ENCODE measurements around the gene PLXNA4. TPM values are rescaled to one million over a fixed set of nuclear protein-coding genes. Genes with fewer than 3 reads are reported as not detected.

PLXNA4 gene
- total RNA-seq, 2 donors from 2014 or later, result 9.5 to 18.0 TPM

DNA sequence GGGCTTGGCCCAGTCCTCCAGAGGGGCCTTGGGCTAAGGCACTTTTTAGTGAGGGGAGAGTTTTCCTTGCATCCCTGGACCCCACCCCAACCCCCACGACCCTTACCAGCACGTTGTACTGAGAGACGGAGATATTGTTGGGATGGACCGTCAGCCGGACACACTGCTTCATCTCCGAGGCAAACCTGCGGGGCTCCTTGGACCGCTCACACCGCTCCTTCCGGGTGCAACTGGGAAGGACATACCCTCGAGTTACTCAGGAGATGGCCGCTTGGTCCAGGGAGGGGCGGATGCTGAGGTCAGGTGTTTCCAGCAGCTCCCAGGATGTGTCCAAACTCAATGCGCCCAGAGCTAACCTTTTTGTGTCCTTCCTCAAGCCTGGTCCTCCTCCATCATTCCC is 348.0 kb downstream of the PLXNA4 start:
- H3K9me3 ChIP-seq, result no peaks in the 10 kb centered on the region
- no peaks in the 10 kb centered on the region for H3K36me3 ChIP-seq
- no peaks in the 10 kb centered on the region for H3K27me3 ChIP-seq
- H3K4me1 ChIP-seq, result no peaks in the 10 kb centered on the region
- H3K4me3 ChIP-seq, result no peak overlapping the region
- TF ChIP-seq, protein P1, sequence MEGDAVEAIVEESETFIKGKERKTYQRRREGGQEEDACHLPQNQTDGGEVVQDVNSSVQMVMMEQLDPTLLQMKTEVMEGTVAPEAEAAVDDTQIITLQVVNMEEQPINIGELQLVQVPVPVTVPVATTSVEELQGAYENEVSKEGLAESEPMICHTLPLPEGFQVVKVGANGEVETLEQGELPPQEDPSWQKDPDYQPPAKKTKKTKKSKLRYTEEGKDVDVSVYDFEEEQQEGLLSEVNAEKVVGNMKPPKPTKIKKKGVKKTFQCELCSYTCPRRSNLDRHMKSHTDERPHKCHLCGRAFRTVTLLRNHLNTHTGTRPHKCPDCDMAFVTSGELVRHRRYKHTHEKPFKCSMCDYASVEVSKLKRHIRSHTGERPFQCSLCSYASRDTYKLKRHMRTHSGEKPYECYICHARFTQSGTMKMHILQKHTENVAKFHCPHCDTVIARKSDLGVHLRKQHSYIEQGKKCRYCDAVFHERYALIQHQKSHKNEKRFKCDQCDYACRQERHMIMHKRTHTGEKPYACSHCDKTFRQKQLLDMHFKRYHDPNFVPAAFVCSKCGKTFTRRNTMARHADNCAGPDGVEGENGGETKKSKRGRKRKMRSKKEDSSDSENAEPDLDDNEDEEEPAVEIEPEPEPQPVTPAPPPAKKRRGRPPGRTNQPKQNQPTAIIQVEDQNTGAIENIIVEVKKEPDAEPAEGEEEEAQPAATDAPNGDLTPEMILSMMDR (IDR thresholded peaks at IDR 0.05), result no peak
- no peak overlapping the region for H3K27ac ChIP-seq
- DNase-seq (ENCODE audit: low spot score), result no peak

DNA sequence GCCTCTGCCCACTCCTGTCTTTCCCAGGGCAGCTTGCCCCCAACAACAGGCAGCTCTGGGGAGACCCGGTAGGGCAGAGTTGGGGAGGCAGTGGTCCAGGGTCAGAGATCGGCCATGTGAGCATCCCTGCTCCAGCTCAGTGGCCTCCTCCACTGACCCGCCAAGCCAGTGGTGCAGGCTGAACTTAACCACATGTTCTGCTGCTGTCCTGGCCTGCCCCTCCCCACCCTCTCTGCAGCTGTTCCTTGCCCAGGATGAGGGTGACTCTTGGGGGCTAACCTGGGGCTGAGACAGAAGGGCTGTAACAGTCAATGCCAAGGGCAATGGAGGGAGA is 349.3 kb downstream of the PLXNA4 start:
- Histone ChIP-seq H3K4me1 (no peaks in the 10 kb centered on the region), H3K4me3 (no peak overlapping the region), H3K27ac (no peak overlapping the region), H3K36me3 (no peaks in the 10 kb centered on the region), H3K27me3 (no peaks in the 10 kb centered on the region), H3K9me3 (no peaks in the 10 kb centered on the region)
- DNase-seq (ENCODE audit: low spot score), result no peak
- TF ChIP-seq, protein P1 (IDR thresholded peaks at IDR 0.05), result no peak

DNA sequence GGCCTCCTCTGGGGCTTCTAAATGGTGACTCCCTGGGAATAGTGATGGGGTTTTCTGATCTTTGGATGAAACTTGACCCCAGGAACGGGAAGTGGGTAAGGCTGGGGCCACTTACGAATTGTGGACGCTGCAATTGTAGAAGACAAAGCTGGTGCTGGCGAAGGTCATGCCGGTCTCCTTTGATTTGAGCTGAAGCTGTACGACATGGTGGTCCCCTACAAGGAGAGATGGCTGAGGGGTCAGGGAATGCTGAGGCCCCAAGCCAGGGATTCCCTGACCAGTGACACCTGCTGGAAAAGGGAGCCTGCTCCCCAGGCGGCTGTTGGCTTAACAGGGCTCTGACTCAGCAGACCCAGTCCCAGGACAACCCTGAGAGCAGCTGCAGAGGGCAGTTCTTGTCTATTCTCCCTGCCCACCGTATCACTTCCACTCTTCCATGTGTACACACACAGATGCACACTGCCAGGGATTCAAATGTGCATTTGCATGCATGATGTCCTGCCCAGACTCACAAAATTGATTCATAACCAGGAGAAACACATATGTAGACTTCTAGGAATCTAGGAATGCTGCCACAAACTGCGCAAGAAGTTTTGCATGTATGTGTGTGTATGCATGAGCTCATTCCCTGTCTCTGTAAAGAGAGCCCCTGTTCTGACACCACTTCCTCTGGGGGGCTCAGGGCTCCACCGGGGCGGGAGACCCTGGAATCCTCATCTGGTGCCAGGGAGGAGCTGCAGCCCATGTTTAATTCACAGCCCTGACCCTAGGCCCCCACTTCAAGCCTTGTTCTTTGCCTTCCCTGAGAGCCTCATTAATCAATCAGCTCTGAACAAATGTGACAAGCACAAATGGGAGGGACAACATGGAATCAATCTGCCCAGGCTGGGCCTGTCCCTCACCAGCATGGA is 350.0 kb downstream of the PLXNA4 start:
- H3K27ac ChIP-seq, result no peak overlapping the region

DNA sequence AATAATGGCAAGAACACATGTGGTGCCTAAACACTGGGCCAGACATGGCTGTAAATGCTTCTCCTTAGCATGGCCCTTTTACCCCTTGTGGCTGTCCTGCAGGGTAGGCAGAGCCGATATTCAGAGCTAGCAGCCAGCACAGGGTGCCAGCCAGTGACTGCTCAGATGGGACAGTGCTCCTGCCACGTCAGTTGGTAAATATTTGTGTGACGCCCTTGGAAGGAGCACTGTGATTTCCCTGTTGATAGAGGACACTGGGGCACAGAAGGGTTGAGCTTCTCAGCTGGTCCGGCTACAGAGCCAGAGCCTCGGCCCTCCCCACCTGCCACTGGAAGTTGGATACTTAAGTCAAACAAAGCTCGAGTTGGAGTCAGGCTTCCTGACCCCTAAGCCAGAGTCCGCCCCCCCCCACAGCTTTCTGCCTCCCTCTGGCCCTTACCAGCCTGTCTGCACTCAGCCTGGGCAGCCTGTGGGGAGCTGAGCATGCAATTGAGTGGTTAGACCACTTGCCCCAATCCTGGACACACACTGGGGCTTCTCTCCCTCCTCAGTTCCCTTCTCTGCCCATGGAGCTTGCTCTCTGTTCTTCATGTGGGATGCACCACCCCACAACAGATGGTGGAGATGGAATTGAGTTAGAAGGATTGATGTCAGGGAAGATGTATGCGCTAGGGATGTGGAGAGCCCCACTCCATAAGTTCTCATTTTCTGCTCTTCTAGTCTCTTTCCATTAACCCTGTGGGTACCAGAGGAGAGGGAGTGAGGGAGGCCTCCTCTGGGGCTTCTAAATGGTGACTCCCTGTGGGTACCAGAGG is 350.8 kb downstream of the PLXNA4 start:
- no peak overlapping the region for H3K27ac ChIP-seq
- no peaks in the 10 kb centered on the region for H3K9me3 ChIP-seq
- DNase-seq (ENCODE audit: low spot score), result no peak
- H3K4me3 ChIP-seq, result no peak overlapping the region
- H3K27me3 ChIP-seq, result no peaks in the 10 kb centered on the region
- no peaks in the 10 kb centered on the region for H3K36me3 ChIP-seq
- TF ChIP-seq, protein P1 (IDR thresholded peaks at IDR 0.05), result no peak
- no peaks in the 10 kb centered on the region for H3K4me1 ChIP-seq

More for the DNA sequence above, 350.0 kb downstream of the PLXNA4 start:
- Histone ChIP-seq H3K36me3 (no peaks in the 10 kb centered on the region), H3K27me3 (no peaks in the 10 kb centered on the region), H3K4me1 (no peaks in the 10 kb centered on the region), H3K9me3 (no peaks in the 10 kb centered on the region), H3K4me3 (no peak overlapping the region)
- no peak for DNase-seq (ENCODE audit: low spot score)
- TF ChIP-seq, protein P1 (IDR thresholded peaks at IDR 0.05), result no peak

DNA sequence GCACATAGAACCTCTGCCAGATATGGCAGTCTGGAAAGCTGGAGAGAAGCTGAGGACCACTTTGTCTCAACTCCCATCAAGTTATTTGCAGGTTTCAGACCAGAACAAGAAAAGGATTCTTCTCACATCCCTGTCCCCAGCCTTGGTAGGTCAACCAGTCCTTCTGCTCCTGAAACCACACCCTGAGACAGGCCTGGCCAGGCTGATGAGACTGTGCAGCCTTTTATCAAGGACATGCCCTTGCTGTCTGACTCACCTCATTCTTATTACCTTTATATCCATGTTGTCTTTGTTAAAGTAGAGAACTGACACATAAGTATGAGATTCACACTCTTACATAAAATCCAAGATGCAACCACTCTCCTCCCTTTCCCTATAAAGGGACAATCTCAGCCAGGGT is 354.9 kb downstream of the PLXNA4 start:
- no peaks in the 10 kb centered on the region for H3K4me1 ChIP-seq
- H3K27me3 ChIP-seq, result no peaks in the 10 kb centered on the region
- TF ChIP-seq, protein P1 (IDR thresholded peaks at IDR 0.05), result no peak
- H3K4me3 ChIP-seq, result no peak overlapping the region
- H3K27ac ChIP-seq, result no peak overlapping the region
- H3K9me3 ChIP-seq, result no peaks in the 10 kb centered on the region
- DNase-seq (ENCODE audit: low spot score), result no peak
- no peaks in the 10 kb centered on the region for H3K36me3 ChIP-seq

Measured in right atrium auricular region (tissue), 2 donors.